ENCODE measurements around the gene ROR1. TPM values are rescaled to one million over a fixed set of nuclear protein-coding genes. Genes with fewer than 3 reads are reported as not detected.

Gene ROR1
- total and polyA plus RNA-seq, 2 of the 4 experiments (the other 2 are of a cell fraction): 4.4 to 10.0 TPM

DNA sequence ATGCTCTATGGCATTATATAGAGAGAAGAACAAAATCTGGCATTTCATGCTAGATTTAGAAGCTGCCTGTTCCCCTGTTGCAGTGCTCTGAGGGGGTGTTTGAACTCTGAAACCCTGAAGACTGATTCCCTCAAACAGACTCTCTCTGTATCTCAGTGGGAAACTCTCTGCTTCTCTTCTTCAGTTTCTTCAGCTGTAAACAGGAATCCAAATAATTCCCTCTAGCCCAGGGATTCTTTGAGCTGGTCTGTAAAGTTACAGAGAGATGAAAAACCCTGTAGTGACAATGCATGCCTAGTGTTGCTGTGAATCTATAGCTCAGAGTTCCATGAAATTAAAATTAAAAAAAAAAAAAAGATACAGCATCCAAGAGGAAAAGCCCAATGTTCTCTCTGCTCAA lies 17.0 kb upstream of the ROR1 start:
- Histone ChIP-seq H3K23ac (ENCODE audit: low read depth, low read length) (no peak overlapping the region), H4K8ac (ENCODE audit: low read depth in 2 of 2, low read length in 2 of 2) (no peak overlapping the region), H3K14ac (replicated peaks; ENCODE audit: low read depth, low read length) (no peak overlapping the region), H2BK120ac (ENCODE audit: low read depth, low read length) (no peak overlapping the region), H2AFZ (replicated peaks; ENCODE audit: low read length, poor library complexity) (no peak overlapping the region), H3K9ac (ENCODE audit: low read depth, low read length) (no peak overlapping the region), H2AK9ac (replicated peaks; ENCODE audit: low read depth, low read length, poor library complexity) (no peak overlapping the region), H3K79me1 (ENCODE audit: low read depth in 1 of 2, low read length in 2 of 2) (no peaks in the 10 kb centered on the region), H3K18ac (ENCODE audit: low read depth, low read length) (no peak overlapping the region), H4K91ac (ENCODE audit: insufficient read depth, low read depth, low read length) (no peak overlapping the region), H4K5ac (ENCODE audit: low read depth, low read length) (no peak overlapping the region), H3K56ac (ENCODE audit: extremely low read depth, insufficient read depth, low read length) (no peak overlapping the region), H3K36me3 (ENCODE audit: control insufficient read depth, insufficient read depth, low read length) (no peaks in the 10 kb centered on the region), H2AK5ac (ENCODE audit: low read depth, low read length) (no peak overlapping the region), H3K9me1 (ENCODE audit: insufficient read depth, low read length) (no peaks in the 10 kb centered on the region), H3K4me1 (ENCODE audit: control insufficient read depth, insufficient read depth, low read length) (no peaks in the 10 kb centered on the region), H3K4ac (ENCODE audit: low read depth, low read length) (no peak overlapping the region), H2BK5ac (ENCODE audit: low read depth, low read length, poor library complexity, severe bottlenecking) (no peak overlapping the region), H2BK20ac (ENCODE audit: low read depth, low read length) (no peak overlapping the region), H2BK15ac (ENCODE audit: low read depth, low read length) (no peak overlapping the region), H3K27me3 (ENCODE audit: control insufficient read depth, insufficient read depth, low read length) (peaks cover 3% of the 10 kb centered on the region), H3K4me3 (ENCODE audit: insufficient read depth, low read depth, low read length) (no peak overlapping the region), H3K9me3 (ENCODE audit: control insufficient read depth, insufficient read depth, low read length) (no peaks in the 10 kb centered on the region), H3K4me2 (ENCODE audit: low read depth, low read length) (no peak overlapping the region), H3K27ac (ENCODE audit: insufficient read depth, low read length) (no peak overlapping the region), H4K20me1 (ENCODE audit: insufficient read depth, low read length) (no peaks in the 10 kb centered on the region)
- dilution Hi-C loops (cut with HindIII; ENCODE audit: low sequenced_read_pairs, unreplicated experiment) (no loop called here), in situ Hi-C loops (cut with MboI; ENCODE audit: low sequenced_read_pairs) (no loop called here), intact Hi-C loops (cut with micrococcal nuclease) (no loop called here)
- POLR2A ChIA-PET (ENCODE audit: unreplicated experiment): no interaction called here
- CTCF ChIA-PET: interaction anchor here (1.5 kb wide), 1 partner anchor 65 kb away, joined by 4 read pairs; no protein-coding TSS in a partner anchor
- ATAC-seq (ENCODE audit: low read depth) (no peak), DNase-seq (no peak)
- no TSS peak for BruUV-seq (replicated peaks)
- TF ChIP-seq, protein P1, sequence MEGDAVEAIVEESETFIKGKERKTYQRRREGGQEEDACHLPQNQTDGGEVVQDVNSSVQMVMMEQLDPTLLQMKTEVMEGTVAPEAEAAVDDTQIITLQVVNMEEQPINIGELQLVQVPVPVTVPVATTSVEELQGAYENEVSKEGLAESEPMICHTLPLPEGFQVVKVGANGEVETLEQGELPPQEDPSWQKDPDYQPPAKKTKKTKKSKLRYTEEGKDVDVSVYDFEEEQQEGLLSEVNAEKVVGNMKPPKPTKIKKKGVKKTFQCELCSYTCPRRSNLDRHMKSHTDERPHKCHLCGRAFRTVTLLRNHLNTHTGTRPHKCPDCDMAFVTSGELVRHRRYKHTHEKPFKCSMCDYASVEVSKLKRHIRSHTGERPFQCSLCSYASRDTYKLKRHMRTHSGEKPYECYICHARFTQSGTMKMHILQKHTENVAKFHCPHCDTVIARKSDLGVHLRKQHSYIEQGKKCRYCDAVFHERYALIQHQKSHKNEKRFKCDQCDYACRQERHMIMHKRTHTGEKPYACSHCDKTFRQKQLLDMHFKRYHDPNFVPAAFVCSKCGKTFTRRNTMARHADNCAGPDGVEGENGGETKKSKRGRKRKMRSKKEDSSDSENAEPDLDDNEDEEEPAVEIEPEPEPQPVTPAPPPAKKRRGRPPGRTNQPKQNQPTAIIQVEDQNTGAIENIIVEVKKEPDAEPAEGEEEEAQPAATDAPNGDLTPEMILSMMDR (conservative IDR thresholded peaks at IDR 0.05; ENCODE audit: low read depth, low read length): no peak
- TF ChIP-seq BHLHE40 (IDR thresholded peaks at IDR 0.05; ENCODE audit: low read depth, low read length) (no peak), CEBPB (IDR thresholded peaks at IDR 0.05; ENCODE audit: low read depth, low read length) (no peak), POLR2A (IDR thresholded peaks at IDR 0.05; ENCODE audit: low read depth, low read length) (no peak), MXI1 (IDR thresholded peaks at IDR 0.05; ENCODE audit: borderline replicate concordance, low read depth, low read length) (no peak), CHD1 (IDR thresholded peaks at IDR 0.05; ENCODE audit: low read depth, low read length) (no peak), MAFK (IDR thresholded peaks at IDR 0.05; ENCODE audit: low read depth, low read length) (no peak), FOS (IDR thresholded peaks at IDR 0.05; ENCODE audit: low read depth, low read length) (no peak), MAZ (IDR thresholded peaks at IDR 0.05; ENCODE audit: borderline replicate concordance, low read depth, low read length) (no peak), SMC3 (IDR thresholded peaks at IDR 0.05; ENCODE audit: low read depth, low read length) (no peak), RFX5 (IDR thresholded peaks at IDR 0.05; ENCODE audit: low read depth, low read length) (no peak), RAD21 (IDR thresholded peaks at IDR 0.05; ENCODE audit: low read length) (no peak), NFE2L2 (IDR thresholded peaks at IDR 0.05; ENCODE audit: low read depth, low read length) (no peak), RCOR1 (IDR thresholded peaks at IDR 0.05; ENCODE audit: insufficient replicate concordance, low read length) (no peak)
- TF ChIP-seq, protein P2, sequence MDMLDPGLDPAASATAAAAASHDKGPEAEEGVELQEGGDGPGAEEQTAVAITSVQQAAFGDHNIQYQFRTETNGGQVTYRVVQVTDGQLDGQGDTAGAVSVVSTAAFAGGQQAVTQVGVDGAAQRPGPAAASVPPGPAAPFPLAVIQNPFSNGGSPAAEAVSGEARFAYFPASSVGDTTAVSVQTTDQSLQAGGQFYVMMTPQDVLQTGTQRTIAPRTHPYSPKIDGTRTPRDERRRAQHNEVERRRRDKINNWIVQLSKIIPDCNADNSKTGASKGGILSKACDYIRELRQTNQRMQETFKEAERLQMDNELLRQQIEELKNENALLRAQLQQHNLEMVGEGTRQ (IDR thresholded peaks at IDR 0.05; ENCODE audit: low read depth, low read length): no peak
- TF ChIP-seq, protein P3, sequence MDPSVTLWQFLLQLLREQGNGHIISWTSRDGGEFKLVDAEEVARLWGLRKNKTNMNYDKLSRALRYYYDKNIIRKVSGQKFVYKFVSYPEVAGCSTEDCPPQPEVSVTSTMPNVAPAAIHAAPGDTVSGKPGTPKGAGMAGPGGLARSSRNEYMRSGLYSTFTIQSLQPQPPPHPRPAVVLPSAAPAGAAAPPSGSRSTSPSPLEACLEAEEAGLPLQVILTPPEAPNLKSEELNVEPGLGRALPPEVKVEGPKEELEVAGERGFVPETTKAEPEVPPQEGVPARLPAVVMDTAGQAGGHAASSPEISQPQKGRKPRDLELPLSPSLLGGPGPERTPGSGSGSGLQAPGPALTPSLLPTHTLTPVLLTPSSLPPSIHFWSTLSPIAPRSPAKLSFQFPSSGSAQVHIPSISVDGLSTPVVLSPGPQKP (IDR thresholded peaks at IDR 0.05; ENCODE audit: borderline replicate concordance, low read depth, low read length): no peak
